Parathyroid adenoma (tissue), 2 donors: ENCODE results near the gene REM1.

ENCODE experiments used
- H2AFZ ChIP-seq: fragments of 300-600 bp; sonication (generic); one replicate; pipeline ENCODE4 v1.7.0; 2017; ENCODE audit warnings: antibody characterized with exemption, mild to moderate bottlenecking
- H3K27ac ChIP-seq: fragments of 300-600 bp; sonication (generic); one replicate; pipeline ENCODE4 v1.7.0; 2017
- H3K27me3 ChIP-seq: fragments of 300-600 bp; sonication (generic); one replicate; pipeline ENCODE4 v1.7.0; 2017; ENCODE audit warnings: low read length; ENCODE audit not compliant: control insufficient read depth, insufficient read depth
- H3K36me3 ChIP-seq: fragments of 300-600 bp; sonication (generic); one replicate; pipeline ENCODE4 v1.7.0; 2017; ENCODE audit warnings: low read length; ENCODE audit not compliant: control insufficient read depth, insufficient read depth
- H3K4me1 ChIP-seq: fragments of 300-600 bp; sonication (generic); one replicate; pipeline ENCODE4 v1.7.0; 2017; ENCODE audit warnings: control low read depth
- H3K4me2 ChIP-seq: fragments of 300-600 bp; sonication (generic); one replicate; pipeline ENCODE4 v1.7.0; 2017; ENCODE audit warnings: low read length
- H3K4me3 ChIP-seq: fragments of 300-600 bp; sonication (generic); one replicate; pipeline ENCODE4 v1.7.0; 2017; ENCODE audit warnings: low read depth, low read length
- H3K79me2 ChIP-seq: fragments of 300-600 bp; sonication (generic); one replicate; pipeline ENCODE4 v1.7.0; 2017; ENCODE audit warnings: control low read depth
- H3K9ac ChIP-seq: fragments of 300-600 bp; sonication (generic); one replicate; pipeline ENCODE4 v1.7.0; 2017; ENCODE audit warnings: mild to moderate bottlenecking
- H3K9me3 ChIP-seq: fragments of 300-600 bp; sonication (generic); one replicate; pipeline ENCODE4 v1.7.0; 2017; ENCODE audit warnings: low read length; ENCODE audit not compliant: control insufficient read depth
- TF ChIP-seq, protein P1 (sequence below): fragments of 300-600 bp; sonication (generic); IDR thresholded peaks from one replicate; pipeline ENCODE4 v1.7.0; 2017; ENCODE audit warnings: antibody characterized with exemption, mild to moderate bottlenecking
- donor health status: primary hyperparathyroidism.

The REM1 gene

DNA sequence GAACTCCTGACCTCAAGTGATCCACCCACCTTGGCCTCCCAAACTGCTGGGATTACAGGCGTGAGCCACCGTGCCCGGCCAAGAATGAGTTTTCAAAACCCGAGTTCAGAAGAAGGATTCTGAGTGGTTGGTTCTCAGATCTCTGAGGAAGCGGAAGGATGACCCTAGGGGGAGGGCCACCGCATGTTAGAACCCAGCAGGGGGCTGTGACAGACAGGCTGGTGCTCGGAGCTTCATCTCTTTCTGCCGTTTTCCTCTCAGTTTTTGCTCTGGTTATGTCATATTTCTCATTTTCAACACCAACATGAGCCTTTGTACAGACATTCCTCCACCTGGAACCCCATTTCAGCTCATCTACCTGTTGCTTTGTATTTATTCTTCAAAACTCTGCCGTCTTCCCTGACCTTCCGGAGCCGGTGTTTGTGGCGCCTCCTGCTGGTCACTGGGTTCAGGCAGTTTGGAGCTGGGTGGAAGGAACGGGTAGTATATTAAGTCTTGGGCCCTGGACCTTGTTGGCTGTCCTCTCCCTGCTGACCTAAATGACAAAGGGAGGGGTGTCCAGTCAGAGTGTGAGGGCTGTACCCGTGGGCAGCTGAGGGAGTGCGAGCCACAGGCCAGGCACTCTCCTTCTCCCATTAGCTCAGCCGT, 35.0 kb upstream of the REM1 start, which contains the start of gene DEFB123:
Gene DEFB123, plus strand, starts transcription at position 621 of the 648 bp plus-strand sequence. CDS start 67 bp downstream, outside the sequence.
- Histone ChIP-seq H3K79me2 (no peaks in the 10 kb centered on the region), H3K4me2 (no peak within 1 kb of the TSS), H3K9ac (no peak within 1 kb of the TSS)

DNA sequence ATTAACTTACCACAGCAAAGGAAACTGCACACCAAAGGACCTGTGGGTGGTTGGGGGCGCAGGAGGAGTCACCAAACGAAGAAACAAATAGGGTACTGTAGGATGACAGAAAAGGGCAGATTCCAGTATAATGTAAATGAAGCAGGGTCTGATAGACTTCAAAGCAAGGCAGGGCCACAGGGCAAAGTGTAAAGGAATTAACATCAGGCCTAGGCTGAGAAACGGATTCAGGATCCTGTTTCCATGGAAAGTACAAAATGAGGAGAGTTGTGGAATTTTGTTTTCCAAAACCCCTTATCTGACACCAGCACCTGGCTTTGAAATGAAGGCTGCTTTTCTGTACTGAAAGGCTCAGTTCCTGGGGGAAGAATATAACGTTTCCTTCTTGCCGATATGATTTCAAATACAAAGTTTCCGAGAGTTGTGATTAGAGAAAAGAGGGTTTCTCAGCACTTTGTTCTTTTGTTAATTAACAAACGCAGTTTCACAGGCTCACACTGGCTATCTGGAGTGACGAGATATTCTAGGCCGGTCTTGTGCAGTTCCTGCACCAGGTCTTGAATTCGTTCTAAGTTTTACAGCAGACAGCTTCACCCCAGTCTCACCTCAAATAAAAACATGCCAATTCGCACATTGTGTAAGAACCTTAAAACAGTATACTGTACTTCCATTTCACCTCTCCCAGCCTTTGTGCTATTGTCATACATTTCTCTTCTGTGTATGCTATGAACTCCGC, 28.8 kb upstream of the REM1 start:
- no peak overlapping the region for H3K9ac ChIP-seq
- no peak overlapping the region for H3K4me2 ChIP-seq
- H3K79me2 ChIP-seq, result no peaks in the 10 kb centered on the region
- no peaks in the 10 kb centered on the region for H3K27me3 ChIP-seq
- no peak overlapping the region for H3K4me3 ChIP-seq
- H3K9me3 ChIP-seq, result no peaks in the 10 kb centered on the region
- H2AFZ ChIP-seq, result no peak overlapping the region
- no peaks in the 10 kb centered on the region for H3K36me3 ChIP-seq
- TF ChIP-seq, protein P1, sequence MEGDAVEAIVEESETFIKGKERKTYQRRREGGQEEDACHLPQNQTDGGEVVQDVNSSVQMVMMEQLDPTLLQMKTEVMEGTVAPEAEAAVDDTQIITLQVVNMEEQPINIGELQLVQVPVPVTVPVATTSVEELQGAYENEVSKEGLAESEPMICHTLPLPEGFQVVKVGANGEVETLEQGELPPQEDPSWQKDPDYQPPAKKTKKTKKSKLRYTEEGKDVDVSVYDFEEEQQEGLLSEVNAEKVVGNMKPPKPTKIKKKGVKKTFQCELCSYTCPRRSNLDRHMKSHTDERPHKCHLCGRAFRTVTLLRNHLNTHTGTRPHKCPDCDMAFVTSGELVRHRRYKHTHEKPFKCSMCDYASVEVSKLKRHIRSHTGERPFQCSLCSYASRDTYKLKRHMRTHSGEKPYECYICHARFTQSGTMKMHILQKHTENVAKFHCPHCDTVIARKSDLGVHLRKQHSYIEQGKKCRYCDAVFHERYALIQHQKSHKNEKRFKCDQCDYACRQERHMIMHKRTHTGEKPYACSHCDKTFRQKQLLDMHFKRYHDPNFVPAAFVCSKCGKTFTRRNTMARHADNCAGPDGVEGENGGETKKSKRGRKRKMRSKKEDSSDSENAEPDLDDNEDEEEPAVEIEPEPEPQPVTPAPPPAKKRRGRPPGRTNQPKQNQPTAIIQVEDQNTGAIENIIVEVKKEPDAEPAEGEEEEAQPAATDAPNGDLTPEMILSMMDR, result no peak
- H3K27ac ChIP-seq, result no peak overlapping the region
- no peaks in the 10 kb centered on the region for H3K4me1 ChIP-seq

More for the DNA sequence above, 35.0 kb upstream of the REM1 start, which contains the start of gene DEFB123:
- Histone ChIP-seq H3K4me1 (no peaks in the 10 kb centered on the region), H3K36me3 (no peaks in the 10 kb centered on the region), H2AFZ (peak within 1 kb of the TSS; percentile 33), H3K9me3 (no peaks in the 10 kb centered on the region), H3K27ac (no peak within 1 kb of the TSS), H3K4me3 (no peak within 1 kb of the TSS), H3K27me3 (no peaks in the 10 kb centered on the region)
- TF ChIP-seq, protein P1, result no peak

DNA sequence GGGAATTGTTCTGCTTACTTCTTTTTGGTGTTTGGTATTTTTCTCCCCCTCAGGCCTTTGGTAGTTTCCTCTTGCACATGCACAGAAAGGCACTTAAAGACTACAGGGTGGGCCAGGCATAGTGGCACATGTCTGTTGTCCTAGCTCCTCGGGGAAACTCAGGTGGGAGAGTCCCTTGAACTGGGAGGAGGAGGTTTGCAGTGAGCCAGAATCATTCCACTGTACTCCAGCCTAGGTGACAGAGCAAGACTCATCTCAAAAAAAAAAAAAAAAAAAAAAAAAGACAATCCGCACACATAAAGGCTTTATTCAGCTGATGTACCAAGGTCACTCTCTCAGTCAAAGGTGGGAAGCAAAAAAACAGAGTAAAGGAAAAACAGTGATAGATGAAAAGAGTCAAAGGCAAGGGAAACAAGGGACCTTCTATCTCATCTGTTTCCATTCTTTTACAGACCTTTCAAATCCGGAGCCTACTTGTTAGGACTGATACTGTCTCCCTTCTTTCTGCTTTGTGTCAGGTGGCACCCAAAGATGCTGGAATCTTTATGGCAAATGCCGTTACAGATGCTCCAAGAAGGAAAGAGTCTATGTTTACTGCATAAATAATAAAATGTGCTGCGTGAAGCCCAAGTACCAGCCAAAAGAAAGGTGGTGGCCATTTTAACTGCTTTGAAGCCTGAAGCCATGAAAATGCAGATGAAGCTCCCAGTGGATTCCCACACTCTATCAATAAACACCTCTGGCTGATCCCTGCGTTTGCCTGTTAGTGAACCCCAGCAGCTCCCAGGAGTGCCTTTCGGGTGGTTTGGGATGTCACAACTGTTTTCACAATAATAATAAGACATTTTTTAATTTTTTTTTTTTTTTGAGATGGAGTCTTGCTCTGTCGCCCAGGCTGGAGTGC, 25.3 kb upstream of the REM1 start:
- Histone ChIP-seq H3K9ac (no peak overlapping the region), H3K79me2 (no peaks in the 10 kb centered on the region), H3K4me3 (no peak overlapping the region), H3K4me1 (no peaks in the 10 kb centered on the region), H3K9me3 (no peaks in the 10 kb centered on the region), H3K4me2 (no peak overlapping the region), H2AFZ (no peak overlapping the region), H3K27me3 (no peaks in the 10 kb centered on the region), H3K36me3 (no peaks in the 10 kb centered on the region), H3K27ac (no peak overlapping the region)
- TF ChIP-seq, protein P1, result no peak

- no peak overlapping the region for H3K27ac ChIP-seq
- H3K4me1 ChIP-seq, result no peaks in the 10 kb centered on the region
- TF ChIP-seq, protein P1, result no peak
- H3K9me3 ChIP-seq, result no peaks in the 10 kb centered on the region
- no peak overlapping the region for H3K4me2 ChIP-seq
- H2AFZ ChIP-seq, result no peak overlapping the region
- H3K9ac ChIP-seq, result no peak overlapping the region
- H3K27me3 ChIP-seq, result no peaks in the 10 kb centered on the region
- H3K36me3 ChIP-seq, result no peaks in the 10 kb centered on the region
- no peaks in the 10 kb centered on the region for H3K79me2 ChIP-seq
- no peak overlapping the region for H3K4me3 ChIP-seq
Measured at GRCh38 chr20:31452575-31452974, 22.5 kb upstream of the REM1 start.
